ENCODE results near the gene PBX3. TPM values are rescaled to one million over a fixed set of nuclear protein-coding genes. Genes with fewer than 3 reads are reported as not detected.
A peak's percentile ranks its signal among the peaks of the same experiment; 100 is the strongest.

PBX3 gene
- total and polyA plus RNA-seq, 2 donors (not counting 1 experiment from before 2014, with no cell fraction given), result 35.8 to 51.8 TPM

GRCh38 chr9:125856331-125856730 lies 109.2 kb downstream of the PBX3 start:
- Histone ChIP-seq H3K9ac (ENCODE audit: insufficient read depth, low read length) (no peak overlapping the region), H3K27ac (ENCODE audit: insufficient read depth, low read length) (peak overlapping the region; percentile 16), H3K27me3 (ENCODE audit: control insufficient read depth, insufficient read depth, low read length) (no peaks in the 10 kb centered on the region), H3K79me2 (ENCODE audit: control insufficient read depth, insufficient read depth, low read length) (peaks cover 54% of the 10 kb centered on the region), H3K4me3 (replicated peaks in 1 of 4; ENCODE audit: control extremely low read depth in 1 of 4, insufficient read depth in 1 of 4, low read depth in 3 of 4, low read length in 4 of 4) (no peak overlapping the region), H3K36me3 (ENCODE audit: control insufficient read depth, insufficient read depth, low read length) (no peaks in the 10 kb centered on the region), H3K4me2 (ENCODE audit: extremely low read depth, insufficient read depth, low read length) (peak overlapping the region; percentile 23), H2AFZ (ENCODE audit: low read length) (no peak overlapping the region), H3K4me1 (ENCODE audit: control insufficient read depth, extremely low read depth, insufficient read depth, low read length) (peaks cover 5% of the 10 kb centered on the region), H4K20me1 (ENCODE audit: control insufficient read depth, extremely low read depth, insufficient read depth, low read length) (no peaks in the 10 kb centered on the region), H3K9me3 (ENCODE audit: control insufficient read depth, insufficient read depth, low read depth, low read length) (no peaks in the 10 kb centered on the region)
- TF ChIP-seq EZH2 (IDR thresholded peaks at IDR 0.05; ENCODE audit: low read length, missing control alignments) (no peak), CTCF (conservative IDR thresholded peaks at IDR 0.05 in 1 of 2, IDR thresholded peaks at IDR 0.05 in 1 of 2; ENCODE audit: low read depth in 1 of 2, low read length in 2 of 2) (no peak)
- DNase-seq (ENCODE audit: low read depth in 2 of 2), result no peak

DNA sequence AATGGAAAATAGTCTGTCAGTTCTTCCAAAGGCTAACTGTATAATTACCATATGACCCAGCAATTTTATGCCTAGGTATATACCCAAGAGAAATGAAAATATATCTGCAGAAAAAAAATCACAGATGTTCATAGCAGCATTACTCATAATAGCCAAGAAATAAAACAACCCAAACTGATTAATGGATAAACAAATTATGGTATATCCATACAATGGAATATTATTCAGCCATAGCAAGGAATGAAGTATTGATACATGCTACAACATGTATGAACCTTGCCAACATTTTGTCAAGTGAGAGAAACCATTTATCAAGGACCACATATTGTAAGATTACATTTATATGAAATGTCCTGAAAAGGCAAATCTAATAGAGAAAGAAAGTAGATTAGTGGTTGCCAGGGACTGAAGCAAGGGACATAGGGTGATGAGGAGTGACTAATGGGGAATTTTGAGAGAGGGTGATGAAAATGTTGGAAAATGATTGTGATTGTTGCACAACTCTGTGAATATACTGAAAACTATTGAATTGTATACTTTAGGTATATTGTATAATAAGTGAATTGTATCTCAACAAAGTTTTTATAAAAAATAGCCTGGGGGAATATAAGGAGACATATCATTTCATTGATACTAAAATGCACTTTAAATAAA lies 114.4 kb downstream of the PBX3 start:
- Histone ChIP-seq H3K79me2 (ENCODE audit: control insufficient read depth, insufficient read depth, low read length) (peaks cover 51% of the 10 kb centered on the region), H3K4me3 (replicated peaks in 1 of 4; ENCODE audit: control extremely low read depth in 1 of 4, insufficient read depth in 1 of 4, low read depth in 3 of 4, low read length in 4 of 4) (no peak overlapping the region), H4K20me1 (ENCODE audit: control insufficient read depth, extremely low read depth, insufficient read depth, low read length) (no peaks in the 10 kb centered on the region), H3K27ac (ENCODE audit: insufficient read depth, low read length) (no peak overlapping the region), H2AFZ (ENCODE audit: low read length) (no peak overlapping the region), H3K27me3 (ENCODE audit: control insufficient read depth, insufficient read depth, low read length) (no peaks in the 10 kb centered on the region), H3K9ac (ENCODE audit: insufficient read depth, low read length) (no peak overlapping the region), H3K4me2 (ENCODE audit: extremely low read depth, insufficient read depth, low read length) (no peak overlapping the region), H3K9me3 (ENCODE audit: control insufficient read depth, insufficient read depth, low read depth, low read length) (no peaks in the 10 kb centered on the region), H3K36me3 (ENCODE audit: control insufficient read depth, insufficient read depth, low read length) (no peaks in the 10 kb centered on the region), H3K4me1 (ENCODE audit: control insufficient read depth, extremely low read depth, insufficient read depth, low read length) (no peaks in the 10 kb centered on the region)
- DNase-seq (ENCODE audit: low read depth in 2 of 2), result no peak
- no peak for TF ChIP-seq EZH2 (IDR thresholded peaks at IDR 0.05; ENCODE audit: low read length, missing control alignments)
- TF ChIP-seq CTCF (conservative IDR thresholded peaks at IDR 0.05 in 1 of 2, IDR thresholded peaks at IDR 0.05 in 1 of 2; ENCODE audit: low read depth in 1 of 2, low read length in 2 of 2), result no peak

DNA sequence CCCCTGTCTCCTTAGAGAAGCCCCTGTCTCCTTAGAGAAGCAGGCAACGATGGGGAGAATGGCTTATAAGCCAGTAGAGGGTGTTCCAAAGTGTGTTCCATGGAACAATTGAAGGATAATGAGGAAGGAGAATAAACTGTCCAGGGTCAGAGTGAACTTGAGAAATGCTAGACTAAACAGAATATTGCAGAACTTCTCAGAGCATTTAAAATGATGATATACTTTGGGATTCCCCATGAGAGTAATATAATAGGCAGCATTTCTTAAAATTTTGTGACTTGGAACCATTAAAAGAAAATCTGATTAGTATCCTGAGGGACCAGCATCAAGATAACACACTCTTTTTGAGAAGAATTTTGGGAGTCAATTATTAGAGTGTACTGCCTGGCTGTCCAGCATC lies 116.8 kb downstream of the PBX3 start:
- no peaks in the 10 kb centered on the region for H3K9me3 ChIP-seq (ENCODE audit: control insufficient read depth, insufficient read depth, low read depth, low read length)
- no peak overlapping the region for H3K4me2 ChIP-seq (ENCODE audit: extremely low read depth, insufficient read depth, low read length)
- no peaks in the 10 kb centered on the region for H4K20me1 ChIP-seq (ENCODE audit: control insufficient read depth, extremely low read depth, insufficient read depth, low read length)
- H3K9ac ChIP-seq (ENCODE audit: insufficient read depth, low read length), result no peak overlapping the region
- no peaks in the 10 kb centered on the region for H3K27me3 ChIP-seq (ENCODE audit: control insufficient read depth, insufficient read depth, low read length)
- TF ChIP-seq CTCF (conservative IDR thresholded peaks at IDR 0.05 in 1 of 2, IDR thresholded peaks at IDR 0.05 in 1 of 2; ENCODE audit: low read depth in 1 of 2, low read length in 2 of 2) (no peak), EZH2 (IDR thresholded peaks at IDR 0.05; ENCODE audit: low read length, missing control alignments) (no peak)
- no peak for DNase-seq (ENCODE audit: low read depth in 2 of 2)
- H3K27ac ChIP-seq (ENCODE audit: insufficient read depth, low read length), result no peak overlapping the region
- H3K4me3 ChIP-seq (replicated peaks in 1 of 4; ENCODE audit: control extremely low read depth in 1 of 4, insufficient read depth in 1 of 4, low read depth in 3 of 4, low read length in 4 of 4), result no peak overlapping the region
- no peak overlapping the region for H2AFZ ChIP-seq (ENCODE audit: low read length)
- peaks cover 38% of the 10 kb centered on the region for H3K79me2 ChIP-seq (ENCODE audit: control insufficient read depth, insufficient read depth, low read length)
- no peaks in the 10 kb centered on the region for H3K36me3 ChIP-seq (ENCODE audit: control insufficient read depth, insufficient read depth, low read length)
- H3K4me1 ChIP-seq (ENCODE audit: control insufficient read depth, extremely low read depth, insufficient read depth, low read length), result no peaks in the 10 kb centered on the region
